Stimulated activated CD8-positive, alpha-beta memory T cell treated with anti-CD3 and anti-CD28 coated beads, Interleukin-15, amount 100 ng/mL, for 48 hours (primary cell): ENCODE data around the gene MIA3.
"Not testable (repeated sequence)": the region's sequence is repeated elsewhere in the genome, so short reads cannot be mapped to it uniquely, and the experiment has no call there.

Experiments
- DNase-seq, 2 donors: peaks; one replicate each; pipeline ENCODE4 v3.0.0-alpha.2; 2020; ENCODE audit warnings: low read depth in 2 of 2

MIA3 gene

GRCh38 chr1:222668184-222668583 lies 50.3 kb downstream of the MIA3 start:
- not testable (repeated sequence) for DNase-seq

DNA sequence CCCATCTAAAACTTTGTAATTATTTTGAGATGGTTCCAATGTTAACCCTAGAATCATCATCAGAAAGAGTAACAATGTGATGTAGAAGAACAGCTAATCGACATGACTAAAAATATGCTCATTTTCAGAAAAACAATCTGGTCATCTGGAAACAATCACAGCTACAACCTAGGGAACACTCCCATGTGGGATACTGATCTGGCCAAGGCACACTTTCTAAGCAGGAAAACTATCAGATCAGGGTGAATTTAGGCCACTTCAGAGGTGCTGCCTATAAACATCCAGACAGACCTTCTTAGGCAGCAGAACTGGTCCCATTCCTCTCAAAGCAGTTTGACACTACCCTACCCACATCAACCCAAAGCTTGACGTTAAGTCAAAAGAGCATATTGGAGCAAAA lies 51.2 kb downstream of the MIA3 start:
- not testable (repeated sequence) for DNase-seq

DNA sequence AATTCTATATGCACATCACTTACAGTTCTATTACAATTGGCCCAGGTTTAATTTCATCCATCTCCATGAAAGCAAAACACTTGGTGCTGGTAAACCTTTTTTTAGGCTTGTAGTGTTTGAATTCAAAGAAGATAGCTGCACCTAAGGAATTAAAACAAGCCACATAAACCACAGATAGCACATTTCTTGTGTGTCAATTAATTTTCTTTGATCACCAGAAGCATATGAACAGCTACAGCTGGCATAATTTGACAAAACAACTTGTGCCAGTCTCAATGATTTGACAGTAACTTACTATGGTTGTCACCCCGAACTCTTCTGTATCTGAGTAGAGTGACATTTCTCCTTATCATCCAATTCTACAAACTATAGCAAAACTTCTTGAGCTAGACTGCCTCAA lies 52.2 kb downstream of the MIA3 start:
- no peak for DNase-seq

- DNase-seq, result no peak
These were observed 62.2 kb downstream of the MIA3 start for GRCh38 chr1:222680080-222680479.

DNA sequence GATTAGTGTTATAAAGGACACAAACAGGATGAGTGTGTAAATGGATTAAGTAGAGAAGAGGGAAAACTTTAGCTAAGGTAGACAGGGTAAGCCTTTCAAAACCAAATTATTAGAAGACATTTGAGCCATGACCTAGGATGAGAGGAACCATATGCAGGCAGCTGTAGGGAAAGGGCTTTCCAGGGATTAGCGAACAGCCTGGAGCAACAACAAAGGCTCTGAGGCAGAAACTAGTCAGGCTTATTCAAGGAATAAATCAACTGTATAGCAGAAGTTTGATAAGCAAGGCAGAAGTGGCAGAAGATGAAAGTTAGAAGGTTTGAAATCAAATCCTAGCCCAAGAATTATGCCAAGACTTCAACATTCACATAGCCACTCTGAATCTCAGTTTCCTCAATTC lies 73.1 kb downstream of the MIA3 start:
- DNase-seq, result no peak

GRCh38 chr1:222694927-222695326 lies 77.0 kb downstream of the MIA3 start:
- DNase-seq, result no peak

DNA sequence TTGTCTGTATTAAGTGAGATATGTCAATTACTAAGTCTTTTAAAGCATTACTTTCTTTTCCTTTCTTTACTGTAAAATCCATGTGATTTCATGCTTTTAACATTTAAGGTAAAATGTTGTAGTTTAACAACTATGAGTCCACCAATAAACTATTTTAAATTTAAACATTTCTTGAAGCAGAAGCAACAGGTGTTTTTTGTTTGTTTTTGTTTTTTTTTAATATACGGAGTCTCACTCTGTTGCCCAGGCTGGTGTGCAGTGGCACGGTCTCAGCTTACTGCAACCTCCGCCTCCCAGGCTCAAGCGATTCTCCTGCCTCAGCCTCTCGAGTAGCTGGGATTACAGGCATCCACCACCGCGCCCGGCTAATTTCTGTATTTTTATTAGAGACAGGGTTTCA lies 78.8 kb downstream of the MIA3 start:
- DNase-seq, result no peak

DNA sequence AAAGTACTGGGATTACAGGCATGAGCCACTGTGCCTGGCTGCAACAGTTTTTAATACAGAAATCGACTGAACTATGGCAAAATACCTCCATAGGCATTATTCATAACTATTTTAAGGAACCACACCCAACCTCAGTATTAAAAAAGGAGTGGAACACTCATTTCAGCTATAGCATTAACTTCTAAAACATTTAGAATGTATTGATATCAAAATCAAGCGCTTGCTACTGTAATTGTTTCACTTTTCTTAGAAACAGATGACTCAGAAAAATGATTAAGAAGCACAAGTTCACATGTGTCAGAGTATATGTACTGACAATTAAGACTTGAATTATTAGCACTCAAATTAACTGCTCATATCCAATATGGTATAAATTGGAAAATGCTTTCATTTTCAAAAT lies 79.3 kb downstream of the MIA3 start:
- DNase-seq, result no peak

DNA sequence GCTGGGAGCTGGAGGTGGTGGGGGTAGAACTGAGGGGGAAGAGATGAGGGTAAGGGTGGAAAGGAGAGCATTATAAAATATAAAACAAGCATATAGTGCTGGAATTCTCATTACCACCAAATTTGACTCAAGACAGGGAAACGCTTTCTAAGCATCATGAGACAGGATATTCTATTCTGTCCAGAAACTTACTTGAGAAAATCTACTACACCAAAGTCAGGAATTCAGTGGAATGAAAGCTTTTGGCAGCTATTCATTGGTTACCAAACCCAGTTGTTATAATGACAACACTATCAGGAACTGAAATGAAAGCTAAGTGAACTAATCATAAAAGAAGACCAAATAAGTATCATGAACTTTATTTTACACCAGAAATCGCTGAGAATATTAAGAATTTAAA lies 79.9 kb downstream of the MIA3 start:
- no peak for DNase-seq

DNA sequence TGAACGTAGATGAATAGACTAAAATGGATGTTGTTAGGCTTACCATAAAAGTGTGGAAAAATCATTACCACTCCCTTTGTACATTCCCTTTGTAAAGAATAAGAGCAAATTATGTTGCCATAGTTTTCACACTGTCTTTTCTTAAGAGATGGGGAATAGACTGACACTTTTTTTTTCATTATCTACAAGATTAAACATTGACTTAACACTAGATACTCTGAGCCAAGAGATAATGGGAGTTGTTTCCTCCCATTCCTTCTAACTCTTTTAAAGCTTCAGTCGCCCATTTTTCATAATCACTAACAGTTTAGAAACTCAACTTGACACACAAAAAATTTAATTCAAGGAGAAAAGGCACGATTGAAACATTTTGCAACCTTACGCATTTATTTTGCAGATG lies 84.3 kb downstream of the MIA3 start:
- DNase-seq, result no peak

DNA sequence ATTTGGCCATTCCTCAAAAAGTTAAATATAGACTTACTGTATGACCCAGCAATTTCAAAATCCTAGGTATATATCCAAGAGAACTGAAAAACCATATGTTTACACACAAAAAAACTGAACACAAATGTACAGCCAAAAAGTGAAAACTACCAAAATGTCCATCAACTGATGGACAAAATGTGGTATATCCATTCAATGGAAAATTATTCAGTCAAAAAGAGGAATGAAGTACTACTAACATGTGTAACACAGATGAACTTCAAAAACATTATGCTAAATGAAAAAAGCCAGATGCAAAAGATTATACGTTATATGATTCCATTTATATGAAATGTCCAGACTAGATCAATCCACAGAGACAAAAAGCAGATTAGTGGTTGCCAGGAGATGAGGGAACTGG lies 86.4 kb downstream of the MIA3 start:
- no peak for DNase-seq

DNA sequence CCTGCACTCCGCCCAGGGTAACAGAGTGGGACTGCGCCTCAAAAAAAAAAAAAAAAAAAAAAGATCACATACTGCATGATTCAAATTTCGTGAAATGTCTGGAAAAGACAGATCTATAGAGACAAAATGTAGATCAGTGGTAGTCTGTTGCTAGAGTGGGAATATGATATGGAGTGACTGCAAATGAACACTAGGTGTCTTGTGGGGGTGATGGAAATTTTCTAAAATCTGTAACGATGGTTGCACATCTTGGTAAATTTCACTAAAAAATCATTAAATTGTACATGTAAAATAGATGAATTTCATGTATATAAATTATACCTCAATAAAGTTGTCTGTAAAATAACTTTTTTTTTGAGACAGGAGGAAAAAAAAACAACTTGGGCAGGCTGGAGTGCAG lies 88.9 kb downstream of the MIA3 start:
- DNase-seq, result no peak

DNA sequence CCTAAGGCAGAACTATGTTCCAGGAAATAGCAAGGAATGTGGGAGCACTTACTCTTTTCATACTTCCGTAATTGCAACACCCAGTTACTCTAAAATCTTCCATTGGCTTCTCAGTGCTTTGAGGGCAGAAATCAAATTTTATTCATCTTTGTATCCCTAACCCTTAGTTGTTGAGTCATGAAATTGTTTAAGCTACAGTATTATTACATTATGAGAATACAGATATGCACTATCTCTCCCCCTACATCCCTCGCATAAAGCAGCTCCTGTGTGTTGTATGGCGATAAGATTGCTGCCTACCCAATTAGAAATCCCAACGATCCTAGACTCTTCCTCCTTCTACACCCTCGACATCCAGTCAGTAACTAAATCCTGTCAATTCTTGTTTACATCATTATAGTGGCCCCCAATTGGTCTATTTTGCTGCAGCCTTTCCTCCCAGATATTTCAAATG lies 91.8 kb downstream of the MIA3 start:
- DNase-seq, result no peak

DNA sequence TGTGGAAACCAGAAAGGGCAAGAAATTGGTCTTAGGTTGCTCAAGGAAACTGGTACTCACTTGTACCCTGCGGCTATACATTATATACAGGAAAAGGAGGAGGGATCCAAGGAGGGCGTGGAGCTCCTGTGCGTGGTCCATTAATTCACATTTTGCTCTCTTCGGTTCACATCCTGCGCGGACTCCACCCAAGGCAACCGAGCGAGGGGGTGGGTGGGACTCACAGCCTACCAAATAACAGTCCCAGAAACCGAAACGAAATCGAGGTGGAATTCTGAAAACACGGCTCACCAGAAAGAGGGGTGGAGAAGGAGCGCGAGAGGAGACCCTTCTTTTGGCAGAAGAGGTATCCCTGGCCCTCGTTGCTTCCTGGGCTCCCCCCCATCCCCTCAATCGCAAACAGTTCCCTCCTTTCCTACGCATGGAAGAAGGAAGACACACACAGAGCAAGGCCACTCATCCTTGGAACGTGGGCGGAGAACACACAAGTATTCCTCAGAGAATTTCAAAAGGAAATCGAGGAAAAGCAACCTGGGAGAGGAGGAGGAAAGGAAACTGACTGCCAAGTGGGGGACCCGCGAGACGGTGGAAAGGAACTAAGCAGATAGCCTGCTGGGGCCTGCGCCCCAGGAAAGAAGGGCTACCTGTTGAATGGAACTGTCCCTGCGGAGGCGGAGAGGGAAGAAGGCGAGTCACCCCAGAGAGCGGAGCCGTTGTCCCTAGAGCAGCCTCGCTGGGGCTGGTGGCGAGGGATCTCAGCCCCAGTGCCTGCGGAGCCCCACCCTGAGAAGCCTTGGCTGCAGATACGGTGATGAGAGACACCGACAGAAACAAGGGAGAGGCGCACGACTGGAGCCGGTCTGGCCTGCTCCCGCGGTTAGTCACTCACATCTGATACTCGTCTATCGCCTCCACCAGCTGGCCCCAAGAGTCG lies 93.7 kb downstream of the MIA3 start:
- DNase-seq, result peak; percentile 37

DNA sequence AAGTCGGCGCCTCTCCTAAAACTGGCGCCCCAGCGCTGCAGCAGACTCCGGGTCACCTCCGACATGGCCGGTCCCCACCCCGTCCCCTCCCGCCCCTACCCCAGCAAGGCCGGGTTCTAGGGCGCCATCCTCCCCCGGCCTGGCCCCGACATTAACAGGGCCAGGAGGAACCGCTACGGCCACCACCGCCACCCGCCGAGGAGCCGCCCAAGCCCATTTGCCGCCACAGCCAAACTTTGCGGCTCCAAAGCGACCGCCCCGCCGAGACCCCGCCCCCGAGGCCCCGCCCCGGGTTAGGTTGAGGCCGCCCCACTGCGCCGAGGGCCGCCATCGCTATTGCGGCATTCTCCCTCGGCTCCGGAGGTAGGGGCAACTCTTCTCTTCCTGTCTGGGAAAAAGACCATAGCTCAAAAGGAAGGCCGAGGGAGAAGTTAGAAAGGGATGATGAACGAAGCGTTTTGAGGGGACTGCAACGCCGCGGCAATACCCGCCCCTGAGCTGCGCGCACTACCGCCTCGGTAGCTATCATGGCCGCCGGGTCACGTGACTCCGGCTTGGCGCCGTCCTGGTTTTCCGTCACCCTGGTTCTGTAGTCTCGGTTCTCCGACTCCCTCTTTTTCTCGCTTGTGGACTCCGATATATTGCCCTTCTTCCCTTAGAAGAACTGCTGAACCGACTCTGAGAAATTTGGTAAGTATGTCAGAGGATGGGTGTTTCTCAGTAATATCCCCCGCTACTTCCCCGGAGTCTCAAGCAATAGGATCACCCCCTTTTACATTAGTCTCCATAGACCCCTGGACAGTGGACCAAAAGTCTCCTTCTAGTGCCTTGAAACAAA lies 94.6 kb downstream of the MIA3 start, which contains the start of the genes AIDA and BROX:
Gene AIDA, minus strand, starts transcription at position 239 of the 838 bp plus-strand sequence. Its CDS starts 174 bp downstream, at position 65.
Gene BROX, plus strand, starts transcription at position 312 of the 838 bp plus-strand sequence. CDS start 3,136 bp downstream, outside the sequence.
- peak; percentile 86 to 89 for DNase-seq

GRCh38 chr1:222713091-222713961 lies 95.4 kb downstream of the MIA3 start:
- peak; percentile 84 to 87 for DNase-seq

DNA sequence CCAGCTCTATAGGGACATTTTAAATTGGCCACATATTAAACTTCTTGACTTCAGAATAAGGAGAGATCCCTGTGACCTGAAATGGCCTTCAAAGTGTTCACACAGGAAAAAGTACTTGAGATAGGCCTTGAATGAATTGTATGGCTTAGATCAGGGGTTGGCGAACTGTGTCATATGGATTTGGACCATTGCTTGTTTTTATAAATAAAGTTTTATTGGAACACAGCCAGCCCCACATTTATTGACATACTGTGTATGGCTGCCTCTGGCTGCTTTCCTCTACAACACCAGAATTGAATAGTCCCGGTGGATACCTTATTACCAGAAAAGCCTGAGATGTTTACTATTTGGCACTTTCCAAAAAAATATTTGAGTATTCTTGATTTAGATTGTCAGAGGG lies 98.5 kb downstream of the MIA3 start:
- DNase-seq, result no peak
